HG03442 (cell line): Measurements from ENCODE around the gene GRPEL2.

Experiments
- ATAC-seq: cut with Tn5 transposase; IDR thresholded peaks from one replicate; pipeline ENCODE4 v1.9.1; 2021; ENCODE audit warnings: mild to moderate bottlenecking, moderate library complexity; ENCODE audit not compliant: unreplicated experiment

The GRPEL2 gene

GRCh38 chr5:149317281-149318048 lies 27.8 kb upstream of the GRPEL2 start:
- peak; percentile 80 for ATAC-seq

- ATAC-seq: no peak
Observed at GRCh38 chr5:149319174-149319573, 26.1 kb upstream of the GRPEL2 start.

- ATAC-seq: no peak
Observed at GRCh38 chr5:149320791-149321330, 24.4 kb upstream of the GRPEL2 start.

- ATAC-seq: no peak
Observed at GRCh38 chr5:149322518-149322917, 22.8 kb upstream of the GRPEL2 start.

- ATAC-seq: no peak
Observed at GRCh38 chr5:149323210-149323609, 22.1 kb upstream of the GRPEL2 start.

GRCh38 chr5:149323621-149324205 lies 21.6 kb upstream of the GRPEL2 start:
- no peak for ATAC-seq

- no peak for ATAC-seq
Observed at GRCh38 chr5:149324641-149325040, 20.7 kb upstream of the GRPEL2 start.

GRCh38 chr5:149325166-149325735 lies 20.0 kb upstream of the GRPEL2 start:
- ATAC-seq: no peak

GRCh38 chr5:149325894-149326293 lies 19.4 kb upstream of the GRPEL2 start:
- ATAC-seq: no peak

GRCh38 chr5:149326611-149327010 lies 18.7 kb upstream of the GRPEL2 start:
- ATAC-seq: no peak

- no peak for ATAC-seq
Observed at GRCh38 chr5:149328177-149328576, 17.1 kb upstream of the GRPEL2 start.

GRCh38 chr5:149333711-149334443 lies 11.4 kb upstream of the GRPEL2 start:
- ATAC-seq: no peak

GRCh38 chr5:149337736-149338135 lies 7.6 kb upstream of the GRPEL2 start:
- ATAC-seq: no peak

GRCh38 chr5:149338364-149338763 lies 6.9 kb upstream of the GRPEL2 start:
- ATAC-seq: no peak

GRCh38 chr5:149340920-149341319 lies 4.4 kb upstream of the GRPEL2 start:
- ATAC-seq: no peak

- ATAC-seq: no peak
Observed at GRCh38 chr5:149341876-149342275, 3.4 kb upstream of the GRPEL2 start.

- ATAC-seq: no peak
Observed at GRCh38 chr5:149344151-149344550, 1.1 kb upstream of the GRPEL2 start.

- peak; percentile 8 for ATAC-seq
Observed at GRCh38 chr5:149345892-149346222, 558 bp downstream of the GRPEL2 start.

GRCh38 chr5:149348518-149348917 lies 3.2 kb downstream of the GRPEL2 start:
- ATAC-seq: no peak

GRCh38 chr5:149349382-149349781 lies 4.1 kb downstream of the GRPEL2 start:
- ATAC-seq: no peak

GRCh38 chr5:149352169-149352568 lies 6.9 kb downstream of the GRPEL2 start:
- ATAC-seq: no peak
